BLaER1 (cell line): ENCODE data around the gene DBF4B.
"Not testable (repeated sequence)": the region's sequence is repeated elsewhere in the genome, so short reads cannot be mapped to it uniquely, and the experiment has no call there.

Experiments used
- H3K27ac ChIP-seq: shearing (Covaris generic); formaldehyde crosslinking; 2 replicates; pipeline ENCODE4 v1.8.1; 2022
- H3K27me3 ChIP-seq: shearing (Covaris generic); formaldehyde crosslinking; 2 replicates; pipeline ENCODE4 v1.8.1; 2022
- H3K36me3 ChIP-seq: shearing (Covaris generic); formaldehyde crosslinking; 2 replicates; pipeline ENCODE4 v1.8.1; 2022
- H3K4me1 ChIP-seq: shearing (Covaris generic); formaldehyde crosslinking; 2 replicates; pipeline ENCODE4 v1.8.1; 2022
- H3K4me2 ChIP-seq: shearing (Covaris generic); formaldehyde crosslinking; 2 replicates; pipeline ENCODE4 v1.8.1; 2022
- H3K4me3 ChIP-seq: shearing (Covaris generic); formaldehyde crosslinking; 2 replicates; pipeline ENCODE4 v1.8.1; 2022
- H3K9ac ChIP-seq: shearing (Covaris generic); formaldehyde crosslinking; 2 replicates; pipeline ENCODE4 v1.8.1; 2022
- H3K9me3 ChIP-seq: shearing (Covaris generic); formaldehyde crosslinking; 2 replicates; pipeline ENCODE4 v1.8.1; 2022
- H4K20me1 ChIP-seq: shearing (Covaris generic); formaldehyde crosslinking; 2 replicates; pipeline ENCODE4 v1.8.1; 2022
- Cebpa-rat ChIP-seq: shearing (Covaris generic); IDR thresholded peaks from 2 replicates; pipeline ENCODE4 v1.8.1; 2022

Gene DBF4B

GRCh38 chr17:44688200-44688599, 20.3 kb upstream of the DBF4B start:
- Histone ChIP-seq H3K4me2 (peak overlapping the region; percentile 95), H3K27me3 (no peaks in the 10 kb centered on the region), H3K4me1 (peaks cover 24% of the 10 kb centered on the region), H4K20me1 (no peaks in the 10 kb centered on the region), H3K9me3 (no peaks in the 10 kb centered on the region), H3K36me3 (peaks cover 44% of the 10 kb centered on the region), H3K4me3 (peak overlapping the region; percentile 89), H3K9ac (peak overlapping the region; percentile 91; the same call in 1 of the 2 replicates), H3K27ac (no peak overlapping the region)
- TF ChIP-seq Cebpa-rat = no peak

GRCh38 chr17:44688675-44689476, 19.6 kb upstream of the DBF4B start:
- peak overlapping the region; percentile 95 for H3K4me2 ChIP-seq
- H4K20me1 ChIP-seq = no peaks in the 10 kb centered on the region
- peaks cover 37% of the 10 kb centered on the region for H3K36me3 ChIP-seq
- H3K9me3 ChIP-seq = no peaks in the 10 kb centered on the region
- H3K27me3 ChIP-seq = no peaks in the 10 kb centered on the region
- TF ChIP-seq Cebpa-rat = no peak
- peaks cover 24% of the 10 kb centered on the region for H3K4me1 ChIP-seq
- peak overlapping the region; percentile 91 for H3K9ac ChIP-seq
- H3K4me3 ChIP-seq = peak overlapping the region; percentile 89
- peak overlapping the region; percentile 83 for H3K27ac ChIP-seq

GRCh38 chr17:44689477-44690217, 18.8 kb upstream of the DBF4B start, which contains the start of gene CCDC43:
CCDC43 (minus strand) TSS chr17:44689776; CDS start chr17:44689753, 23 bp downstream.
- no peak for TF ChIP-seq Cebpa-rat
- no peaks in the 10 kb centered on the region for H3K27me3 ChIP-seq
- H3K4me1 ChIP-seq = peaks cover 24% of the 10 kb centered on the region
- peak within 1 kb of the TSS; percentile 95 for H3K4me2 ChIP-seq
- peaks cover 29% of the 10 kb centered on the region for H3K36me3 ChIP-seq
- H3K27ac ChIP-seq = peak within 1 kb of the TSS; percentile 83
- H4K20me1 ChIP-seq = no peaks in the 10 kb centered on the region
- peak within 1 kb of the TSS; percentile 89 for H3K4me3 ChIP-seq
- no peaks in the 10 kb centered on the region for H3K9me3 ChIP-seq
- H3K9ac ChIP-seq = peak within 1 kb of the TSS; percentile 91

GRCh38 chr17:44690746-44691306, 17.6 kb upstream of the DBF4B start:
- peaks cover 24% of the 10 kb centered on the region for H3K4me1 ChIP-seq
- H3K36me3 ChIP-seq = peaks cover 17% of the 10 kb centered on the region
- H3K4me3 ChIP-seq, H3K27me3 ChIP-seq, H4K20me1 ChIP-seq, H3K9me3 ChIP-seq, H3K27ac ChIP-seq, H3K9ac ChIP-seq: not testable (repeated sequence)
- H3K4me2 ChIP-seq = peak overlapping the region; percentile 95

- H3K4me3 ChIP-seq = no peak overlapping the region
- H3K27me3 ChIP-seq = no peaks in the 10 kb centered on the region
- H3K4me2 ChIP-seq = no peak overlapping the region
- no peak overlapping the region for H3K27ac ChIP-seq
- peaks cover 14% of the 10 kb centered on the region for H3K4me1 ChIP-seq
- no peak overlapping the region for H3K9ac ChIP-seq
- TF ChIP-seq Cebpa-rat = no peak
- no peaks in the 10 kb centered on the region for H4K20me1 ChIP-seq
- no peaks in the 10 kb centered on the region for H3K9me3 ChIP-seq
- no peaks in the 10 kb centered on the region for H3K36me3 ChIP-seq
Observed at GRCh38 chr17:44693609-44694008, 14.9 kb upstream of the DBF4B start.

GRCh38 chr17:44700288-44700687, 8.2 kb upstream of the DBF4B start:
- H4K20me1 ChIP-seq, H3K9me3 ChIP-seq, H3K27me3 ChIP-seq, H3K36me3 ChIP-seq, H3K4me3 ChIP-seq, H3K4me2 ChIP-seq, H3K9ac ChIP-seq, H3K4me1 ChIP-seq, H3K27ac ChIP-seq: not testable (repeated sequence)

- Histone ChIP-seq H3K4me2 (peak overlapping the region; percentile 90), H3K27ac (peak overlapping the region; percentile 81), H3K4me1 (peaks cover 22% of the 10 kb centered on the region), H4K20me1 (no peaks in the 10 kb centered on the region), H3K36me3 (peaks cover 16% of the 10 kb centered on the region), H3K4me3 (peak overlapping the region; percentile 88), H3K27me3 (no peaks in the 10 kb centered on the region), H3K9ac (peak overlapping the region; percentile 86), H3K9me3 (no peaks in the 10 kb centered on the region)
- no peak for TF ChIP-seq Cebpa-rat
Observed at GRCh38 chr17:44707755-44708400, 587 bp upstream of the DBF4B start.

GRCh38 chr17:44719444-44719843, 11.0 kb downstream of the DBF4B start:
- no peak overlapping the region for H3K27ac ChIP-seq
- no peak overlapping the region for H3K9ac ChIP-seq
- no peaks in the 10 kb centered on the region for H3K4me1 ChIP-seq
- H4K20me1 ChIP-seq = no peaks in the 10 kb centered on the region
- H3K36me3 ChIP-seq = peaks cover 87% of the 10 kb centered on the region
- H3K9me3 ChIP-seq = no peaks in the 10 kb centered on the region
- no peak for TF ChIP-seq Cebpa-rat
- H3K4me3 ChIP-seq = no peak overlapping the region
- no peak overlapping the region for H3K4me2 ChIP-seq
- H3K27me3 ChIP-seq = no peaks in the 10 kb centered on the region

- H3K4me3 ChIP-seq = no peak overlapping the region
- H3K4me1 ChIP-seq = no peaks in the 10 kb centered on the region
- H3K9me3 ChIP-seq = no peaks in the 10 kb centered on the region
- H3K27me3 ChIP-seq = no peaks in the 10 kb centered on the region
- no peaks in the 10 kb centered on the region for H4K20me1 ChIP-seq
- H3K4me2 ChIP-seq = no peak overlapping the region
- no peak overlapping the region for H3K27ac ChIP-seq
- H3K36me3 ChIP-seq = peaks cover 99% of the 10 kb centered on the region
- TF ChIP-seq Cebpa-rat = no peak
- no peak overlapping the region for H3K9ac ChIP-seq
Observed at GRCh38 chr17:44722254-44722653, 13.8 kb downstream of the DBF4B start.

- not testable (repeated sequence) for H3K4me2 ChIP-seq, H4K20me1 ChIP-seq, H3K4me3 ChIP-seq, H3K4me1 ChIP-seq, H3K9ac ChIP-seq, H3K27ac ChIP-seq, H3K27me3 ChIP-seq, H3K9me3 ChIP-seq
- peaks cover 98% of the 10 kb centered on the region for H3K36me3 ChIP-seq
Observed at GRCh38 chr17:44726121-44726520, 17.7 kb downstream of the DBF4B start.
